ENCODE results near the gene PPTC7.

- no peak for TF ChIP-seq PATZ1 (CRISPR knock-in tag; IDR thresholded peaks at IDR 0.05; ENCODE audit: borderline replicate concordance)
- no peak for TF ChIP-seq RARB (CRISPR knock-in tag; IDR thresholded peaks at IDR 0.05)
- no peak for TF ChIP-seq ZFP3 (CRISPR knock-in tag; IDR thresholded peaks at IDR 0.05)
- TF ChIP-seq OSR1 (CRISPR knock-in tag; IDR thresholded peaks at IDR 0.05), result no peak
These were observed 16.1 kb downstream of the PPTC7 start for GRCh38 chr12:110566993-110567392.

Data from SK-N-SH treated with all-trans-retinoic acid at 6 μM for 48 hours (cell line).